Esophagus squamous epithelium (tissue), 5 donors: ENCODE results near the gene RETREG3. TPM values are rescaled to one million over a fixed set of nuclear protein-coding genes. Genes with fewer than 3 reads are reported as not detected.
A peak's percentile ranks its signal among the peaks of the same experiment; 100 is the strongest.

Source experiments
- DNase-seq: peaks from one replicate; lab custom pipeline; 2025; lab: John Stamatoyannopoulos, UW
- H3K27ac ChIP-seq, 4 donors: fragments of 200-600 bp; sonication (generic); one replicate each; pipeline ENCODE4 v1.5.1; 2016 to 2019; ENCODE audit warnings: mild to moderate bottlenecking in 1 of 4
- H3K27me3 ChIP-seq, 4 donors: fragments of 200-600 bp; sonication (generic); 1 replicate in 3 of 4; 2 replicates in 1 of 4; pipeline versions ENCODE4 v1.5.1 to v1.6.0; 2017 to 2021; ENCODE audit warnings: antibody characterized with exemption in 1 of 4
- H3K36me3 ChIP-seq, 3 donors: fragments of 200-600 bp; sonication (generic); one replicate each; pipeline ENCODE4 v1.5.1; 2016 to 2019
- H3K4me1 ChIP-seq, 3 donors: fragments of 200-600 bp; sonication (generic); one replicate each; pipeline ENCODE4 v1.5.1; 2017 to 2019
- H3K4me3 ChIP-seq, 4 donors: fragments of 200-600 bp; sonication (generic); 1 replicate in 3 of 4; 2 replicates in 1 of 4; pipeline ENCODE4 v1.5.1; 2016 to 2019; ENCODE audit warnings: mild to moderate bottlenecking in 2 of 4, moderate library complexity in 1 of 4
- H3K9me3 ChIP-seq, 3 donors: fragments of 200-600 bp; sonication (generic); one replicate each; pipeline ENCODE4 v1.5.1; 2016 to 2019
- POLR2A ChIP-seq, 4 donors: fragments of 450-650 bp; IDR thresholded peaks; one replicate each; pipeline ENCODE4 v1.6.1; 2017; ENCODE audit warnings: antibody characterized with exemption in 4 of 4, mild to moderate bottlenecking in 4 of 4, moderate library complexity in 3 of 4
- WGBS, 2 donors: methylation state at CpG; one replicate each; pipeline ENCODE4 v1.1.5; 2018; 5-methylcytosine and 5-hydroxymethylcytosine counted together
- intact Hi-C: fragments of 100-400 bp; cut with DNase I; formaldehyde crosslinking; loops from one replicate; pipeline ENCODE4 v1.15.0; 2022
- total RNA-seq, 4 donors: library from RNA; depleted of rRNA; stranded (reverse); fragments of >200 nt; gene quantifications; one replicate each; pipeline ENCODE4 v1.1.0, GENCODE V29; 2016
- TF ChIP-seq, protein P1 (sequence below), 6 experiments: fragments of 450-650 bp in 4 of 6; fragments of 200-600 bp in 2 of 6; sonication (generic) in 2 of 6; IDR thresholded peaks; one replicate each; pipeline ENCODE4 v1.5.1; 2016 to 2019; ENCODE audit warnings: antibody characterized with exemption in 6 of 6, mild to moderate bottlenecking in 4 of 6, moderate library complexity in 4 of 6
- donor health status: DM: yes; HTN: yes; CAD: no.

Gene RETREG3
- total RNA-seq, 4 donors from 2014 or later: 35.7 to 59.6 (median 53.0) TPM

DNA sequence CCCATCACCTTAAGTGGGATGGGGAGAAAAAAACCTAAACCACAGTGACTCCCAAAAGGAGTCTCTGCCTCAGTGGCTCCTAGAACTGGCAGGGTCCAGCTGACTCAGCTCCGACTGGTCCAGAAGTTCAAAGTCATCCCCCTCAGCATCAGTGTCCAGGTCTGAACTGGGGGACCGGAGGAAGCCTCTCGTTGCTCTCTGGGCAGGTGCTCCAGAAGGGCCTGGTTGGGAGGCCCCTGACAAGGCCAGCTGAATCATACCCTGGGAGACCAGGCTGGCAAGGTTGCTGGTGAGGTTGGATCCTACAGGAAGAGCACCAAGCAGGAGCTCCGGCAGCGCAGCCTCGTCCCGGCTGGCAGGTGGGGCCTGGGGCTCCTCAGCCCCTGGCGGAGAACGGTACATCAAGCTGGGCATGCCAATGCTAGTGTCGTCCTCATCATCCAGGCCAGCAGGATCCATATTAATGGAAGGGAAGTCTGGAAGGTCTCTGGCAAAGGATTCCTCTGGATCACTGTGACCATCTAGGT, 27.4 kb downstream of the RETREG3 start:
- TF ChIP-seq, protein P1, sequence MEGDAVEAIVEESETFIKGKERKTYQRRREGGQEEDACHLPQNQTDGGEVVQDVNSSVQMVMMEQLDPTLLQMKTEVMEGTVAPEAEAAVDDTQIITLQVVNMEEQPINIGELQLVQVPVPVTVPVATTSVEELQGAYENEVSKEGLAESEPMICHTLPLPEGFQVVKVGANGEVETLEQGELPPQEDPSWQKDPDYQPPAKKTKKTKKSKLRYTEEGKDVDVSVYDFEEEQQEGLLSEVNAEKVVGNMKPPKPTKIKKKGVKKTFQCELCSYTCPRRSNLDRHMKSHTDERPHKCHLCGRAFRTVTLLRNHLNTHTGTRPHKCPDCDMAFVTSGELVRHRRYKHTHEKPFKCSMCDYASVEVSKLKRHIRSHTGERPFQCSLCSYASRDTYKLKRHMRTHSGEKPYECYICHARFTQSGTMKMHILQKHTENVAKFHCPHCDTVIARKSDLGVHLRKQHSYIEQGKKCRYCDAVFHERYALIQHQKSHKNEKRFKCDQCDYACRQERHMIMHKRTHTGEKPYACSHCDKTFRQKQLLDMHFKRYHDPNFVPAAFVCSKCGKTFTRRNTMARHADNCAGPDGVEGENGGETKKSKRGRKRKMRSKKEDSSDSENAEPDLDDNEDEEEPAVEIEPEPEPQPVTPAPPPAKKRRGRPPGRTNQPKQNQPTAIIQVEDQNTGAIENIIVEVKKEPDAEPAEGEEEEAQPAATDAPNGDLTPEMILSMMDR (IDR thresholded peaks at IDR 0.05): no peak
- TF ChIP-seq POLR2A (IDR thresholded peaks at IDR 0.05): no peak
- Histone ChIP-seq H3K4me3 (no peak overlapping the region), H3K27ac (no peak overlapping the region), H3K4me1 (peaks cover 30 to 67% (median 41%) of the 10 kb centered on the region in 3 donors), H3K9me3 (no peaks in the 10 kb centered on the region), H3K36me3 (peaks cover 14 to 80% (median 41%) of the 10 kb centered on the region in 3 donors), H3K27me3 (no peaks in the 10 kb centered on the region)
- no peak for DNase-seq
- WGBS, 2 donors: 86 to 93% methylated on average over 2 to 6 of the region's 10 CpGs
- intact Hi-C loops: no loop called here

DNA sequence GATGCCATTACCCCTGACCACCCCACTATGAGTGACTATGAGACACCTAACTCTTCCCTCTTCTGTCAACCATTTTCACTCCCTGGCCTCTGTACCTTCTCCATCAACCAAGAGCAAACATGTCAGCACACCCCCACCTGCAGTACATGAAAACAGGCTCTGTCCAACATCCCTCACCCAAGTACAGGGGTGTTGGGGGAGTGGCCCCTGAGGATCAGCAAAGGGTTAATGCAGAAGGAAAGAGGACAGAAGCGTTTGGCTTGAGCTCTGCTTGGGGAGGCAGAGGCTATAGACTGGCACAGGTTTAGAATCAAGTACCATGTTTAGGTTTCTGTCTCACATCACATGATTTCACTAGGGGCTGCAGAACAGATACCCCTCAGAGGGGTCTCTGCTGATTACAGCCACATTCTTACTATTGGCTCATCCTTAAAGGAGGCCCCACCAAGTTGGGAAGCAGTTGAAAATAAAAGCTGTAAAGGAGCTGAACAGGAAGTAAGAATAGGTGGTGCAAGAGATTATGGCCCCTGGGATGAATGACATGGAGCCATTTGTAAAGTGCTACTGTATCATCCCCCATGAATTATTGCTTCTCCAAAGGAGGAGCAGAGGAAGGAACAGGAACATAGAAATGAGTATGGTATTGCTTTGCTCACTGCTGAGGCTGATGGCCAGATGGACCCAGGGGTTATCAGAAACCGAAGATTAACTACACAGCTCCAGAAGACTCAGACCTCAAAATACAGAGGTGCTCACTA, 29.2 kb downstream of the RETREG3 start:
- no peak for TF ChIP-seq POLR2A (IDR thresholded peaks at IDR 0.05)
- TF ChIP-seq, protein P1 (IDR thresholded peaks at IDR 0.05): no peak
- intact Hi-C loops: loop anchor here (5.0 kb wide), 1 partner anchor 102 kb away; the partner anchor contains the start of genes CCR10 and CNTNAP1
- H3K4me1 ChIP-seq: peaks cover 15 to 59% (median 28%) of the 10 kb centered on the region in 3 donors
- peaks cover 14 to 65% (median 44%) of the 10 kb centered on the region in 3 donors for H3K36me3 ChIP-seq
- no peaks in the 10 kb centered on the region for H3K27me3 ChIP-seq
- H3K27ac ChIP-seq: peak overlapping the region in 1 of 4 donors; percentile 92
- H3K4me3 ChIP-seq: no peak overlapping the region
- WGBS, 2 donors: 38 to 57% methylated on average over 2 of the region's 2 CpGs
- no peaks in the 10 kb centered on the region for H3K9me3 ChIP-seq
- no peak for DNase-seq

DNA sequence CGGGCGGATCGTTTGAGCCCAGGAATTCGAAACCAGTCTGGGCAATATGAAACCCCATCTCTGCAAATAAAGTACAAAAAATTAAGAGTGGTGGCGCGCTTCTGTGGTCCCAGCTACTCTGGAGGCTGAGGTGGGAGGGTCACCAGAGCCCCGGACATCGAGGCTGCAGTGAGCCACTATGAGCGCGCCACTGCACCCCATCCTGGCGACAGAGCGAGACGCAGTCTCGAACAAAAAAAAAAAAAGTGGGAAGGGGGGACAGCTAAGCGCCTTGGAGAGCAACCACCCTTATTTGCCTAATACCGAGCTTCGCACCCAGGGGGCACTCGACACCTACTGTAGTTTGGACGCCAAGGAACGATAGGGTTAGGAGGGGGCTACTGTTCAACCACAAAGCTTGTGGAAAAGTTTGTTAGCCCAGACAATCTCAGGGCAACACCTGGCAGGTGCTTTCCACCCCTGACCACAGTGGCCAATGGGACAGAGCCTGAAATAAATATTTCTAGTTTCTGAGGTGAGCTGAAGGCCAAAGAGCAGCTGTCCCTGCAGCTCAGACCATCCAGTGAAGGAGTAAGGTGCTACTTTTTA, 30.8 kb downstream of the RETREG3 start:
- TF ChIP-seq, protein P1 (IDR thresholded peaks at IDR 0.05): peak; percentile 69 to 81 (median 74)
- no peak for TF ChIP-seq POLR2A (IDR thresholded peaks at IDR 0.05)
- H3K4me1 ChIP-seq: peaks cover 14 to 45% (median 22%) of the 10 kb centered on the region in 3 donors

DNA sequence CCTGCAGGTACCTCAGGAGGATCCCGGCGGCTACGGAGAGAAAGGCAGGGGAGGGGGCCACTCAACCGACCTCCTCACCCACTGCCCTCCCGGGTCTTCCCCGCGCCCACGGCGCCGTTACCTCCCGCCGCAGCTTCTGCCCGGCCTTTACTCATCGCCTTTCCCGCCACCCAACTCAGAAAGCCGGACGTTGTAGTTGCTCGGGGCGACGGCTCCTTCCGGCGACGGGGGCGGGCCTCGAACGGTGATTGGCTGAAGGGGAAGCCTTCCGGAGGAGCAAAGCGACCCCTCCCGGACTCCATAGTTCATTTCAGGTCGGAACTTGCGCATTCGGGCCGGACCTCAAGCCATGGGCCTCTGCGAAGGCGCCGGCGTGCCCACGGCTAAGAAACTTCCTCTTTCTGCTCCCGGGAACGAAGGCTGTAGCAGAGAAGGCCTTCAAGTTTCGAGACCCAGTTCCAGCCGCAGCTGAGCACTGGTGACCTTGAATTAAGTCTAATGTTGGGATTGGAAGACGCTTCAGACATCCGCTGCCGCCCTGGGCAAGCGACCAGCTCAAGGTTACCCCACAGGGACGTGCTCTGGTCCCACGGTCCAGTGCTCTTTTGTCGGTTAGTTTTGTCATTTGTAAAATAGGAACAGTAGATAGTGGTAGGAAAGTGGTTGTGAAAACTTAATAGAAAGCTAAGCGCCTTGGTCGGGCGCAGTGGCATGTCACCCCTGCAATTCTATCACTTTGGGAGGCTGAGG, 31.5 kb downstream of the RETREG3 start, which contains the start of gene PSMC3IP:
TSS of gene PSMC3IP (minus strand) at position 198 of the 750 bp plus-strand sequence. CDS start at position 155, 43 bp downstream.
- no peaks in the 10 kb centered on the region for H3K27me3 ChIP-seq
- peak within 1 kb of the TSS; percentile 85 to 92 (median 90) for H3K27ac ChIP-seq
- 0% methylated on average over 24 of the region's 52 CpGs for WGBS, 2 donors
- DNase-seq: peak; percentile 89
- peak within 1 kb of the TSS; percentile 53 to 85 (median 59) for H3K4me3 ChIP-seq
- TF ChIP-seq POLR2A (IDR thresholded peaks at IDR 0.05): peak in 3 of 4 donors; percentile 45 to 66 (median 54)
- TF ChIP-seq, protein P1 (IDR thresholded peaks at IDR 0.05): peak; percentile 16 to 56 (median 52)
- H3K36me3 ChIP-seq: peaks cover 13 to 65% (median 46%) of the 10 kb centered on the region in 3 donors
- no peaks in the 10 kb centered on the region for H3K9me3 ChIP-seq
- peaks cover 14 to 45% (median 22%) of the 10 kb centered on the region in 3 donors for H3K4me1 ChIP-seq
- intact Hi-C loops: loop anchor here (5.0 kb wide), 1 partner anchor 105 kb away; the partner anchor contains the start of genes CCR10 and CNTNAP1

More for the DNA sequence above, 30.8 kb downstream of the RETREG3 start:
- H3K27ac ChIP-seq: peak overlapping the region; percentile 85 to 92 (median 90)
- WGBS, 2 donors: 0 to 1% methylated on average over 16 to 20 of the region's 20 CpGs
- no peaks in the 10 kb centered on the region for H3K9me3 ChIP-seq
- intact Hi-C loops: loop anchor here (5.0 kb wide), 1 partner anchor 104 kb away; the partner anchor contains the start of genes CCR10 and CNTNAP1
- peak overlapping the region; percentile 53 to 85 (median 59) for H3K4me3 ChIP-seq
- H3K27me3 ChIP-seq: no peaks in the 10 kb centered on the region
- no peak for DNase-seq
- H3K36me3 ChIP-seq: peaks cover 14 to 65% (median 43%) of the 10 kb centered on the region in 3 donors
